ENCODE measurements around the gene CCBE1. TPM values are rescaled to one million over a fixed set of nuclear protein-coding genes. Genes with fewer than 3 reads are reported as not detected.
A peak's percentile ranks its signal among the peaks of the same experiment; 100 is the strongest.

CCBE1 gene
- total RNA-seq, 1 experiment from 2014 or later: 0.09 TPM

DNA sequence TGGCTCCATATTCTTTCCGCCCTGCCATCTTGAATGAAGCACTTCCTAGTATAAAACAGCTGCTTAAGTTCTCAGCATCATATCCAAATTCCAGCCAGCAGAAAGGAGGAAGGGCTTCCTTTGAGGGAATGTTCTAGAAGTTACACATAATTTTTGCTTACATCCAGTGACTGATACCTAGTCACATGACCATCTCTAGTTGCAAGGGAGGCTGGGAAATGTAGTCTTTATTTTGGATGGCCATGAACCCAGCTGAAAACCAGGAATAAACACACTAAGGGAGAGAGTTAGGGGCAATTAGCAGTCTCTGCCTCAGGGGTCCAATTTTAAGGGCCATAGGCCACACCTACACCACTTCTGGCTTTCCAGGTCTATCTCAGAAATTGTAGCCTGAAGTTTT, 280.4 kb downstream of the CCBE1 start:
- Histone ChIP-seq H3K9me3 (no peaks in the 10 kb centered on the region), H3K4me3 (ENCODE audit: low read depth, low read length) (no peak overlapping the region), H3K36me3 (ENCODE audit: control insufficient read depth, insufficient read depth, low read length) (no peaks in the 10 kb centered on the region), H3K4me1 (0 out of 2 replicates have a peak, but pooled peaks cover 4% of the 10 kb centered on the region), H3K27me3 (replicated peaks; ENCODE audit: control insufficient read depth, insufficient read depth, low read length) (no peaks in the 10 kb centered on the region)
- Mint-ChIP-seq H3K4me1 (ENCODE audit: low read depth, unreplicated experiment) (peaks cover 7% of the 10 kb centered on the region), H3K36me3 (ENCODE audit: insufficient read depth, unreplicated experiment) (no peaks in the 10 kb centered on the region), H3K4me3 (ENCODE audit: unreplicated experiment) (no peak overlapping the region), H3K27me3 (ENCODE audit: insufficient read depth, unreplicated experiment) (peaks cover 2% of the 10 kb centered on the region), H3K27ac (ENCODE audit: unreplicated experiment) (no peak overlapping the region), H3K9me3 (ENCODE audit: unreplicated experiment) (peaks cover 10% of the 10 kb centered on the region)
- CTCF ChIA-PET: no interaction called here
- intact Hi-C loops (cut with micrococcal nuclease; ENCODE audit: unreplicated experiment): no loop called here
- DNase-seq: no peak
- TF ChIP-seq, protein P1, sequence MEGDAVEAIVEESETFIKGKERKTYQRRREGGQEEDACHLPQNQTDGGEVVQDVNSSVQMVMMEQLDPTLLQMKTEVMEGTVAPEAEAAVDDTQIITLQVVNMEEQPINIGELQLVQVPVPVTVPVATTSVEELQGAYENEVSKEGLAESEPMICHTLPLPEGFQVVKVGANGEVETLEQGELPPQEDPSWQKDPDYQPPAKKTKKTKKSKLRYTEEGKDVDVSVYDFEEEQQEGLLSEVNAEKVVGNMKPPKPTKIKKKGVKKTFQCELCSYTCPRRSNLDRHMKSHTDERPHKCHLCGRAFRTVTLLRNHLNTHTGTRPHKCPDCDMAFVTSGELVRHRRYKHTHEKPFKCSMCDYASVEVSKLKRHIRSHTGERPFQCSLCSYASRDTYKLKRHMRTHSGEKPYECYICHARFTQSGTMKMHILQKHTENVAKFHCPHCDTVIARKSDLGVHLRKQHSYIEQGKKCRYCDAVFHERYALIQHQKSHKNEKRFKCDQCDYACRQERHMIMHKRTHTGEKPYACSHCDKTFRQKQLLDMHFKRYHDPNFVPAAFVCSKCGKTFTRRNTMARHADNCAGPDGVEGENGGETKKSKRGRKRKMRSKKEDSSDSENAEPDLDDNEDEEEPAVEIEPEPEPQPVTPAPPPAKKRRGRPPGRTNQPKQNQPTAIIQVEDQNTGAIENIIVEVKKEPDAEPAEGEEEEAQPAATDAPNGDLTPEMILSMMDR (IDR thresholded peaks at IDR 0.05; ENCODE audit: insufficient read depth in 1 of 2, low read depth in 1 of 2, low read length in 1 of 2, severe bottlenecking in 1 of 2, unreplicated experiment in 1 of 2): no peak
- no TSS peak for BruUV-seq (replicated peaks)
- POLR2A ChIA-PET: no interaction called here

DNA sequence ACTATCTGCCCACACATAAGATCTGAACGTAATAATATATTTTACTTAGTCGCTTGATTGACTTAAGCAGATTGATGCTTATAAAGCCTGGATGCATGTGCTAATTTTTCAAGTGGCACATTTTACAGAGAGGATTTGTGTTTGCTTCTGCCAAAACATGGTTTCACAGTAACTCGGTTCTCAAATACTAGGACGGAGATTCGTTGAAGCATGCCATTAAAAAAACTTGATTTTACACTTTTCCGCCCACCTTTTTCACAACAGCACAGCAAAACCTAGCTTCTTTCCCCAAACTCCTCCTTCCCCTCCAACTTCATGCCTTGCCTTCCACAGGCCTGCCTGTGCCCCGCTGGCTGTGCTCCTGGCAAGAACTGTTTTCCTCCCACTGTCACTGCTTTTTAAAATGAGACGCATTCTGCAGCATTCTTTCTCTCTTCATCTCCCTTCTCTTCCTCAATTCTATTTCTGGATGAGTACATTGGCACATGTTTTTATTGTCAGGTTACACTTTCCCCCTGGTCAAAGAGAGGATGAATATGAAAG, 283.0 kb downstream of the CCBE1 start:
- Histone ChIP-seq H3K27me3 (replicated peaks; ENCODE audit: control insufficient read depth, insufficient read depth, low read length) (no peaks in the 10 kb centered on the region), H3K9me3 (no peaks in the 10 kb centered on the region), H3K4me3 (ENCODE audit: low read depth, low read length) (no peak overlapping the region), H3K36me3 (ENCODE audit: control insufficient read depth, insufficient read depth, low read length) (no peaks in the 10 kb centered on the region), H3K4me1 (0 out of 2 replicates have a peak, but pooled peaks cover 4% of the 10 kb centered on the region)
- TF ChIP-seq, protein P1 (IDR thresholded peaks at IDR 0.05; ENCODE audit: insufficient read depth in 1 of 2, low read depth in 1 of 2, low read length in 1 of 2, severe bottlenecking in 1 of 2, unreplicated experiment in 1 of 2): no peak
- Mint-ChIP-seq H3K27ac (ENCODE audit: unreplicated experiment) (no peak overlapping the region), H3K9me3 (ENCODE audit: unreplicated experiment) (peaks cover 10% of the 10 kb centered on the region), H3K36me3 (ENCODE audit: insufficient read depth, unreplicated experiment) (no peaks in the 10 kb centered on the region), H3K4me1 (ENCODE audit: low read depth, unreplicated experiment) (peaks cover 7% of the 10 kb centered on the region), H3K4me3 (ENCODE audit: unreplicated experiment) (no peak overlapping the region), H3K27me3 (ENCODE audit: insufficient read depth, unreplicated experiment) (peaks cover 2% of the 10 kb centered on the region)
- ChIA-PET CTCF (no interaction called here), POLR2A (no interaction called here)
- no peak for DNase-seq
- intact Hi-C loops (cut with micrococcal nuclease; ENCODE audit: unreplicated experiment): no loop called here
- no TSS peak for BruUV-seq (replicated peaks)

- Mint-ChIP-seq H3K9me3 (ENCODE audit: unreplicated experiment) (no peaks in the 10 kb centered on the region), H3K4me3 (ENCODE audit: unreplicated experiment) (no peak overlapping the region), H3K27me3 (ENCODE audit: insufficient read depth, unreplicated experiment) (no peaks in the 10 kb centered on the region), H3K4me1 (ENCODE audit: low read depth, unreplicated experiment) (no peaks in the 10 kb centered on the region), H3K27ac (ENCODE audit: unreplicated experiment) (no peak overlapping the region), H3K36me3 (ENCODE audit: insufficient read depth, unreplicated experiment) (no peaks in the 10 kb centered on the region)
- BruUV-seq (replicated peaks): no TSS peak
- TF ChIP-seq, protein P1 (IDR thresholded peaks at IDR 0.05; ENCODE audit: insufficient read depth in 1 of 2, low read depth in 1 of 2, low read length in 1 of 2, severe bottlenecking in 1 of 2, unreplicated experiment in 1 of 2): peak; percentile 37 to 47
- no peaks in the 10 kb centered on the region for H3K9me3 ChIP-seq
- H3K4me1 ChIP-seq: no peaks in the 10 kb centered on the region
- H3K36me3 ChIP-seq (ENCODE audit: control insufficient read depth, insufficient read depth, low read length): no peaks in the 10 kb centered on the region
- H3K4me3 ChIP-seq (ENCODE audit: low read depth, low read length): no peak overlapping the region
- H3K27me3 ChIP-seq (replicated peaks; ENCODE audit: control insufficient read depth, insufficient read depth, low read length): no peaks in the 10 kb centered on the region
- POLR2A ChIA-PET: no interaction called here
- intact Hi-C loops (cut with micrococcal nuclease; ENCODE audit: unreplicated experiment): loop anchor here (2.0 to 5.0 kb wide), 2 partner anchors 94 to 155 kb away; no protein-coding TSS in a partner anchor
- CTCF ChIA-PET: interaction anchor here (0.5 to 1.2 kb wide), 3 partner anchors 94 to 763 kb away, joined by 3 to 7 read pairs (median 5); no protein-coding TSS in a partner anchor
- peak; percentile 43 to 58 for DNase-seq
These were observed 294.7 kb downstream of the CCBE1 start for GRCh38 chr18:59402432-59403090.
